H1 (cell line): ENCODE measurements around the gene SPOCK1. TPM values are rescaled to one million over a fixed set of nuclear protein-coding genes. Genes with fewer than 3 reads are reported as not detected.

ENCODE experiments used
- CTCF ChIA-PET: fragments of 300-600 bp; sonication (Branson Sonifier 250); formaldehyde crosslinking; loops from one replicate; lab custom pipeline; 2021; ENCODE audit not compliant: partially characterized antibody; lab: Charles Lee
- POLR2A ChIA-PET: fragments of 300-600 bp; sonication (Branson Sonifier 250); formaldehyde crosslinking; loops from one replicate; lab custom pipeline; 2021; ENCODE audit warnings: inconsistent platforms; ENCODE audit not compliant: partially characterized antibody; lab: Charles Lee
- DNase-seq, 2 experiments: peaks; one replicate each; pipeline versions ENCODE4 v3.0.0 to v3.0.0-alpha.2; 2010 to 2022; ENCODE audit warnings: low spot score in 2 of 2, low read depth in 1 of 2, mixed read lengths in 1 of 2
- FAIRE-seq: peaks from 2 replicates; lab custom pipeline; 2011; peaks lifted over from hg19 to GRCh38; lab: Jason Lieb, UNC
- H2AFZ ChIP-seq: 2 replicates; pipeline ENCODE4 v1.8.1; 2012; ENCODE audit warnings: low read length, inconsistent platforms
- H2AK5ac ChIP-seq: 2 replicates; pipeline ENCODE4 v1.6.1; 2013; ENCODE audit warnings: low read depth, low read length
- H2BK120ac ChIP-seq: replicated peaks from 2 replicates; pipeline ENCODE3; 2013; ENCODE audit warnings: low read depth, low read length, inconsistent platforms
- H2BK12ac ChIP-seq: 2 replicates; pipeline ENCODE4 v1.6.1; 2013; ENCODE audit warnings: low read depth, low read length
- H2BK15ac ChIP-seq: 2 replicates; pipeline ENCODE4 v1.6.1; 2013; ENCODE audit warnings: low read length
- H2BK20ac ChIP-seq: 2 replicates; pipeline ENCODE4 v1.6.1; 2013; ENCODE audit warnings: low read length
- H2BK5ac ChIP-seq: 2 replicates; pipeline ENCODE4 v1.6.1; 2013; ENCODE audit warnings: low read depth, low read length
- H3K14ac ChIP-seq: 2 replicates; pipeline ENCODE4 v1.6.1; 2013; ENCODE audit warnings: inconsistent platforms; ENCODE audit not compliant: insufficient read length
- H3K18ac ChIP-seq: 2 replicates; pipeline ENCODE4 v1.6.1; 2013; ENCODE audit warnings: low read length; ENCODE audit errors: extremely low read depth
- H3K23ac ChIP-seq: 2 replicates; pipeline ENCODE4 v1.6.1; 2013; ENCODE audit warnings: inconsistent platforms; ENCODE audit not compliant: insufficient read length
- H3K23me2 ChIP-seq: 2 replicates; pipeline ENCODE4 v1.6.1; 2013; ENCODE audit warnings: low read depth, low read length
- H3K27ac ChIP-seq: 2 replicates; pipeline ENCODE4 v1.6.1; 2011; ENCODE audit warnings: low read depth, low read length, inconsistent platforms
- H3K27me3 ChIP-seq, 4 experiments: replicated peaks in 1 of 4; 1 replicate in 1 of 4; 2 replicates in 3 of 4; pipeline versions ENCODE4 v1.6.1 to v1.8.1; 2011 to 2013; ENCODE audit warnings: low read length in 3 of 4, mild to moderate bottlenecking in 3 of 4, inconsistent platforms in 2 of 4, mixed read lengths in 2 of 4, moderate library complexity in 1 of 4; ENCODE audit not compliant: control insufficient read depth in 3 of 4, insufficient read depth in 3 of 4; ENCODE audit errors: extremely low read depth in 1 of 4
- H3K36me3 ChIP-seq, 4 experiments: 2 replicates each; pipeline versions ENCODE4 v1.6.1 to v1.8.1; 2011 to 2013; ENCODE audit warnings: mild to moderate bottlenecking in 4 of 4, low read length in 3 of 4, moderate library complexity in 2 of 4, control low read depth in 1 of 4, inconsistent platforms in 1 of 4; ENCODE audit not compliant: insufficient read depth in 4 of 4, control insufficient read depth in 2 of 4
- H3K4ac ChIP-seq: replicated peaks from 2 replicates; pipeline ENCODE3; 2013; ENCODE audit warnings: low read length, low read depth, mixed read lengths, inconsistent platforms; ENCODE audit not compliant: insufficient read length
- H3K4me1 ChIP-seq, 4 experiments: replicated peaks in 1 of 4; 1 replicate in 1 of 4; 2 replicates in 3 of 4; pipeline versions ENCODE4 v1.6.1 to v1.8.1; 2011 to 2013; ENCODE audit warnings: low read length in 3 of 4, inconsistent platforms in 2 of 4, mixed read lengths in 1 of 4; ENCODE audit not compliant: insufficient read depth in 4 of 4, control insufficient read depth in 3 of 4
- H3K4me2 ChIP-seq, 2 experiments: 2 replicates each; pipeline versions ENCODE4 v1.6.1 to v1.8.1; 2011 to 2013; ENCODE audit warnings: low read depth in 2 of 2, low read length in 2 of 2, control low read depth in 1 of 2, inconsistent platforms in 1 of 2, mild to moderate bottlenecking in 1 of 2; ENCODE audit not compliant: insufficient read depth in 1 of 2
- H3K4me3 ChIP-seq, 4 experiments: fragments of 200-600, 300-600 bp in 1 of 4; sonication (generic), shearing (Covaris generic), sonication (Bioruptor Twin) in 1 of 4; 2 replicates each; pipeline versions ENCODE4 v1.5.1 to v1.8.1; 2011 to 2016; ENCODE audit warnings: low read length in 4 of 4, low read depth in 3 of 4, control low read depth in 2 of 4, inconsistent platforms in 2 of 4, mild to moderate bottlenecking in 2 of 4, mixed read lengths in 1 of 4, moderate library complexity in 1 of 4; ENCODE audit not compliant: insufficient read depth in 2 of 4; ENCODE audit errors: extremely low read depth in 1 of 4
- H3K56ac ChIP-seq: replicated peaks from 2 replicates; pipeline ENCODE3; 2013; ENCODE audit warnings: low read depth, mild to moderate bottlenecking, mixed read lengths, low read length, inconsistent platforms; ENCODE audit not compliant: insufficient read length
- H3K79me1 ChIP-seq: 2 replicates; pipeline ENCODE4 v1.6.1; 2013; ENCODE audit warnings: low read depth, low read length, control low read depth
- H3K79me2 ChIP-seq, 2 experiments: 2 replicates each; pipeline versions ENCODE4 v1.6.1 to v1.8.1; 2012 to 2013; ENCODE audit warnings: low read length in 2 of 2, mild to moderate bottlenecking in 2 of 2, inconsistent platforms in 1 of 2; ENCODE audit not compliant: insufficient read depth in 2 of 2, control insufficient read depth in 1 of 2
- H3K9ac ChIP-seq, 4 experiments: replicated peaks in 1 of 4; 1 replicate in 1 of 4; 2 replicates in 3 of 4; pipeline versions ENCODE4 v1.6.1 to v1.8.1; 2011 to 2013; ENCODE audit warnings: low read depth in 3 of 4, low read length in 3 of 4, control low read depth in 2 of 4, mild to moderate bottlenecking in 2 of 4, moderate library complexity in 2 of 4, inconsistent platforms in 1 of 4; ENCODE audit errors: extremely low read depth in 1 of 4
- H3K9me3 ChIP-seq, 2 experiments: 2 replicates each; pipeline versions ENCODE4 v1.6.1 to v1.8.1; 2012 to 2013; ENCODE audit warnings: mild to moderate bottlenecking in 2 of 2, moderate library complexity in 2 of 2, control low read depth in 1 of 2, inconsistent platforms in 1 of 2, low read depth in 1 of 2, low read length in 1 of 2, mixed read lengths in 1 of 2; ENCODE audit not compliant: insufficient read depth in 2 of 2
- H4K20me1 ChIP-seq, 2 experiments: replicated peaks in 1 of 2; 2 replicates each; pipeline versions ENCODE3 to v1.8.1; 2011 to 2013; ENCODE audit warnings: inconsistent platforms in 2 of 2, low read length in 2 of 2, mild to moderate bottlenecking in 1 of 2; ENCODE audit not compliant: insufficient read depth in 2 of 2, control insufficient read depth in 1 of 2
- H4K5ac ChIP-seq: 2 replicates; pipeline ENCODE4 v1.6.1; 2013; ENCODE audit warnings: low read length, low read depth, mixed read lengths, inconsistent platforms; ENCODE audit not compliant: insufficient read length
- H4K8ac ChIP-seq: 2 replicates; pipeline ENCODE4 v1.8.0; 2013; ENCODE audit warnings: mild to moderate bottlenecking, moderate library complexity, low read length, inconsistent platforms; ENCODE audit not compliant: insufficient read depth; ENCODE audit errors: extremely low read depth
- H4K91ac ChIP-seq: replicated peaks from 2 replicates; pipeline ENCODE3; 2013; ENCODE audit warnings: low read length, mixed read lengths, inconsistent platforms; ENCODE audit not compliant: insufficient read length
- CHD1 ChIP-seq: IDR thresholded peaks from 2 replicates; pipeline ENCODE4 v1.6.1; 2012; ENCODE audit warnings: low read depth, low read length, improper control_type of control experiment
- CTBP2 ChIP-seq: IDR thresholded peaks from 2 replicates; pipeline ENCODE4 v1.7.0; 2011; ENCODE audit warnings: borderline replicate concordance, mild to moderate bottlenecking, moderate library complexity, mixed read lengths, low read length; ENCODE audit not compliant: insufficient read depth, insufficient read length
- EGR1 ChIP-seq: IDR thresholded peaks from 2 replicates; pipeline ENCODE4 v1.6.1; 2011; ENCODE audit warnings: low read depth, low read length, borderline replicate concordance
- EP300 ChIP-seq, 2 experiments: IDR thresholded peaks; 1 replicate in 1 of 2; 2 replicates in 1 of 2; pipeline ENCODE4 v1.6.1; 2011 to 2012; ENCODE audit warnings: low read depth in 2 of 2, low read length in 2 of 2, mild to moderate bottlenecking in 2 of 2, borderline replicate concordance in 1 of 2, inconsistent platforms in 1 of 2, moderate library complexity in 1 of 2
- KDM1A ChIP-seq: fragments of 200-600, 300-600 bp; sonication (generic); IDR thresholded peaks from 2 replicates; pipeline ENCODE4 v1.7.1; 2016; ENCODE audit warnings: mild to moderate bottlenecking, low read length, borderline replicate concordance
- KDM4A ChIP-seq: IDR thresholded peaks from one replicate; pipeline ENCODE4 v1.7.1; 2012; ENCODE audit warnings: low read depth, mild to moderate bottlenecking, moderate library complexity, low read length, inconsistent platforms; ENCODE audit not compliant: severe bottlenecking
- KDM5A ChIP-seq: fragments of 200-600 bp; IDR thresholded peaks from 2 replicates; pipeline ENCODE4 v1.7.1; 2012; ENCODE audit warnings: mild to moderate bottlenecking, low read length, inconsistent platforms, mixed read lengths
- NRF1 ChIP-seq: IDR thresholded peaks from 2 replicates; pipeline ENCODE4 v1.6.1; 2011; ENCODE audit warnings: mild to moderate bottlenecking, low read depth, low read length, improper control_type of control experiment
- POLR2AphosphoS5 ChIP-seq: IDR thresholded peaks from 2 replicates; pipeline ENCODE4 v1.6.1; 2011; ENCODE audit warnings: low read depth, low read length
- RFX5 ChIP-seq: IDR thresholded peaks from 2 replicates; pipeline ENCODE4 v1.6.1; 2011; ENCODE audit warnings: low read depth, low read length, improper control_type of control experiment, borderline replicate concordance
- SIRT6 ChIP-seq: IDR thresholded peaks from one replicate; pipeline ENCODE4 v1.7.1; 2012; ENCODE audit warnings: low read length, inconsistent platforms
- SP4 ChIP-seq: IDR thresholded peaks from 2 replicates; pipeline ENCODE4 v1.6.1; 2012; ENCODE audit warnings: low read length, inconsistent platforms
- YY1 ChIP-seq: IDR thresholded peaks from 2 replicates; pipeline ENCODE4 v1.6.1; 2011; ENCODE audit warnings: low read depth, mild to moderate bottlenecking, low read length
- WGBS, 2 experiments: shearing (Covaris generic) in 1 of 2; methylation state at CpG; one replicate each; pipeline versions ENCODE4 v1.1.6 to v1.1.7; 2013 to 2015; ENCODE audit warnings: low lambda C conversion rate in 2 of 2, mixed read lengths in 2 of 2, inconsistent platforms in 1 of 2, low coverage in 1 of 2, missing lambda C conversion rate in 1 of 2; ENCODE audit not compliant: insufficient replicate concordance in 2 of 2, insufficient coverage in 1 of 2, insufficient read length in 1 of 2; ENCODE audit errors: extremely low coverage in 1 of 2, missing lambda C conversion rate in 1 of 2; 5-methylcytosine and 5-hydroxymethylcytosine counted together
- polyA plus RNA-seq, 7 experiments: library from polyadenylated mRNA; depleted of rRNA in 3 of 7; stranded (reverse) in 5 of 7; unstranded in 2 of 7; fragments of >200 nt in 5 of 7; fragments of 200-250 nt in 2 of 7; gene quantifications; 1 replicate in 5 of 7; 2 replicates in 1 of 7; 4 replicates in 1 of 7; pipeline versions ENCODE4 v1.2.1 to v1.2.3, GENCODE V29; 2011 to 2013; ENCODE audit warnings: missing spikeins in 2 of 7, mixed read lengths in 2 of 7
- total RNA-seq: library from RNA; stranded (reverse); fragmentation: NEBNext Ultra II Directional; extraction: Animal tissue kit (Norgen Biotek cat#: 25700); gene quantifications from 2 replicates; pipeline ENCODE4 v1.2.1, GENCODE V29; 2021

SPOCK1 gene
- total and polyA plus RNA-seq, 2 of the 8 experiments (the other 6 are each of a cell fraction or from before 2014, with no cell fraction given): 6.9 to 18.1 TPM

DNA sequence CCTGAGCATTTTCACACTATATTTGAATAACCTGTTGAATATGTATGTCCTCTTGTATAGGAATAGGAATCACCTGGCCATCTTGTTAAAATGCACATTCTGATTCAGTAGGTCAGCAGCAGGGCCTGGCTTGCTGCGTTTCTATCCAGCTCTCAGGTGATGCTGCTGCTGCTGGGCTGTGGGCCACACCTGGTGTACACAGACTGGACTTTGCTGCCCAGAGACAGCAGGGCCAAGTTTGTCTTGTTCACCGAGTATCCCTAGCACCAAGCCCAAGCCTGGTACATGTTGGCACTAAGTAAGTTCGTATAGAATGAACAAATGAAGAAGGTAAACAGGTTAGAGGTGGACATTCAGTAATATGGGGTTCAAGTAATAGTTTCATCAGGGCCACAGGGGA lies 151.3 kb downstream of the SPOCK1 start:
- Histone ChIP-seq H4K5ac (no peak overlapping the region), H3K14ac (no peak overlapping the region), H3K27me3 (no peaks in the 10 kb centered on the region; a peak in 1 of 7 replicates), H2AK5ac (no peak overlapping the region), H3K4me2 (no peak overlapping the region), H4K8ac (no peak overlapping the region), H4K20me1 (no peaks in the 10 kb centered on the region), H3K27ac (no peak overlapping the region), H3K23ac (no peak overlapping the region), H2BK120ac (no peak overlapping the region), H3K9ac (no peak overlapping the region), H3K79me1 (no peaks in the 10 kb centered on the region), H2BK20ac (no peak overlapping the region), H3K36me3 (no peaks in the 10 kb centered on the region), H3K79me2 (no peaks in the 10 kb centered on the region), H3K56ac (no peak overlapping the region), H2AFZ (no peak overlapping the region), H3K4ac (no peak overlapping the region), H4K91ac (no peak overlapping the region), H3K18ac (no peak overlapping the region), H2BK5ac (no peak overlapping the region), H3K4me3 (no peak overlapping the region), H2BK15ac (no peak overlapping the region), H3K9me3 (no peaks in the 10 kb centered on the region), H2BK12ac (no peak overlapping the region), H3K23me2 (no peaks in the 10 kb centered on the region), H3K4me1 (peaks cover 0 to 3% (median 2%) of the 10 kb centered on the region in 4 experiments; a peak in 2 of 7 replicates)
- 68% methylated on average over 3 of the region's 3 CpGs; no CpG with 5 or more reads in 1 of the 2 experiments for WGBS, 2 experiments
- DNase-seq (no peak), FAIRE-seq (no peak)
- CTCF ChIA-PET: interaction anchor here (0.6 to 10.1 kb wide), 4 partner anchors 17 to 110 kb away, joined by 3 to 80 read pairs (median 3); no protein-coding TSS in a partner anchor
- POLR2A ChIA-PET: no interaction called here
- TF ChIP-seq SIRT6 (no peak), CHD1 (no peak), EP300 (IDR thresholded peaks at IDR 0.05; ENCODE audit: borderline replicate concordance in 1 of 2, low read depth in 2 of 2, low read length in 2 of 2) (no peak), KDM1A (no peak), NRF1 (no peak), EGR1 (no peak), KDM5A (no peak), CTBP2 (no peak), YY1 (no peak), POLR2AphosphoS5 (no peak), KDM4A (no peak), SP4 (no peak), RFX5 (no peak)
